B cell (primary cell): Measurements from ENCODE around the gene ZNF532. TPM values are rescaled to one million over a fixed set of nuclear protein-coding genes. Genes with fewer than 3 reads are reported as not detected.

Source experiments
- ATAC-seq: fragments of 200-7000 bp; cut with Tn5 transposase; one replicate; pipeline ENCODE4 v1.10.0; 2021; ENCODE audit warnings: low read depth, mild to moderate bottlenecking, moderate number of reproducible peaks, moderate library complexity
- CTCF ChIA-PET: fragments of 350-600 bp; sonication (Branson Sonifier 250); formaldehyde crosslinking; loops from one replicate; lab custom pipeline; 2021; ENCODE audit warnings: antibody characterized with exemption, inconsistent platforms; lab: Charles Lee
- POLR2A ChIA-PET: fragments of 350-600 bp; sonication (Branson Sonifier 250); formaldehyde crosslinking; loops from one replicate; lab custom pipeline; 2021; ENCODE audit warnings: antibody characterized with exemption; lab: Charles Lee
- DNase-seq: peaks from one replicate; pipeline ENCODE4 v3.0.0; 2013
- H2AFZ ChIP-seq: 2 replicates; pipeline ENCODE4 v1.6.1; 2012; ENCODE audit warnings: mild to moderate bottlenecking, low read depth, low read length; ENCODE audit not compliant: insufficient read depth, poor library complexity, severe bottlenecking
- H3K27ac ChIP-seq, 2 donors: 1 replicate in 1 of 2; 2 replicates in 1 of 2; pipeline ENCODE4 v1.5.1; 2012 to 2013; ENCODE audit warnings: low read length in 2 of 2, mild to moderate bottlenecking in 2 of 2, moderate library complexity in 1 of 2
- H3K27me3 ChIP-seq, 4 experiments: fragments of 200-600 bp in 1 of 4; sonication (generic) in 1 of 4; replicated peaks in 1 of 4; 1 replicate in 2 of 4; 2 replicates in 2 of 4; pipeline versions ENCODE4 v1.6.1 to v1.7.0; 2013 to 2016; ENCODE audit warnings: low read length in 3 of 4, mild to moderate bottlenecking in 2 of 4, mixed read lengths in 1 of 4, moderate library complexity in 1 of 4; ENCODE audit not compliant: insufficient read depth in 4 of 4, control insufficient read depth in 3 of 4; ENCODE audit errors: control extremely low read depth in 1 of 4
- H3K36me3 ChIP-seq, 2 experiments: replicated peaks in 1 of 2; 1 replicate in 1 of 2; 2 replicates in 1 of 2; pipeline versions ENCODE4 v1.6.1 to v1.7.1; 2013; ENCODE audit warnings: low read length in 1 of 2; ENCODE audit not compliant: insufficient read depth in 2 of 2, control insufficient read depth in 1 of 2; ENCODE audit errors: control extremely low read depth in 1 of 2, extremely low read depth in 1 of 2
- H3K4me1 ChIP-seq, 2 donors: fragments of 200-600 bp in 1 of 2; sonication (generic) in 1 of 2; 1 replicate in 1 of 2; 2 replicates in 1 of 2; pipeline versions ENCODE4 v1.5.1 to v1.6.1; 2013 to 2017; ENCODE audit warnings: low read length in 2 of 2; ENCODE audit not compliant: control insufficient read depth in 2 of 2, insufficient read depth in 2 of 2
- H3K4me2 ChIP-seq: replicated peaks from 2 replicates; pipeline ENCODE3; 2012; ENCODE audit warnings: mild to moderate bottlenecking, low read depth, low read length; ENCODE audit not compliant: poor library complexity, severe bottlenecking
- H3K4me3 ChIP-seq, 5 experiments: fragments of 200-600 bp in 1 of 5; sonication (generic) in 1 of 5; 1 replicate in 3 of 5; 2 replicates in 2 of 5; pipeline versions ENCODE4 v1.5.1 to v1.7.0; 2011 to 2016; ENCODE audit warnings: low read length in 4 of 5, mild to moderate bottlenecking in 4 of 5, low read depth in 2 of 5, control low read depth in 1 of 5, moderate library complexity in 1 of 5; ENCODE audit not compliant: insufficient read depth in 1 of 5; ENCODE audit errors: control extremely low read depth in 1 of 5, extremely low read depth in 1 of 5
- H3K79me2 ChIP-seq: fragments of 200-600 bp; sonication (generic); one replicate; pipeline ENCODE4 v1.6.0; 2016; ENCODE audit warnings: low read length; ENCODE audit not compliant: control insufficient read depth, insufficient read depth
- H3K9ac ChIP-seq: fragments of 200-600 bp; sonication (generic); 2 replicates; pipeline ENCODE4 v1.6.1; 2017; ENCODE audit warnings: mild to moderate bottlenecking, low read length, moderate library complexity
- H3K9me3 ChIP-seq, 3 donors: one replicate each; pipeline versions ENCODE4 v1.6.1 to v1.7.1; 2013; ENCODE audit warnings: low read length in 2 of 3; ENCODE audit not compliant: control insufficient read depth in 2 of 3, insufficient read depth in 1 of 3; ENCODE audit errors: control extremely low read depth in 1 of 3
- H4K20me1 ChIP-seq: 2 replicates; pipeline ENCODE4 v1.6.0; 2012; ENCODE audit warnings: mild to moderate bottlenecking, low read length; ENCODE audit not compliant: insufficient read depth, control insufficient read depth, poor library complexity, severe bottlenecking
- H3K27ac Mint-ChIP-seq: one replicate; pipeline ENCODE4 v1.8.0; 2021; ENCODE audit warnings: mixed read lengths
- H3K27me3 Mint-ChIP-seq: one replicate; pipeline ENCODE4 v1.8.0; 2021; ENCODE audit warnings: mixed read lengths
- H3K4me1 Mint-ChIP-seq: one replicate; pipeline ENCODE4 v1.8.0; 2021; ENCODE audit warnings: mixed read lengths
- H3K4me3 Mint-ChIP-seq: one replicate; pipeline ENCODE4 v1.8.0; 2021; ENCODE audit warnings: mixed read lengths
- H3K9me3 Mint-ChIP-seq: one replicate; pipeline ENCODE4 v1.8.0; 2022; ENCODE audit warnings: mixed read lengths; ENCODE audit not compliant: insufficient read depth
- CTCF ChIP-seq: fragments of 200-600 bp; IDR thresholded peaks from one replicate; pipeline ENCODE4 v1.8.0; 2022; ENCODE audit warnings: antibody characterized with exemption, mild to moderate bottlenecking
- EZH2 ChIP-seq: IDR thresholded peaks from 2 replicates; pipeline ENCODE4 v1.6.1; 2012; ENCODE audit warnings: borderline replicate concordance, low read depth, mild to moderate bottlenecking, moderate library complexity, low read length; ENCODE audit not compliant: insufficient read depth, poor library complexity, severe bottlenecking
- WGBS: methylation state at CpG from one replicate; pipeline ENCODE4 v1.1.5; 2013; ENCODE audit warnings: missing lambda C conversion rate; ENCODE audit not compliant: insufficient coverage; 5-methylcytosine and 5-hydroxymethylcytosine counted together
- intact Hi-C: fragments of 100-400 bp; cut with micrococcal nuclease; formaldehyde crosslinking; loops from one replicate; pipeline ENCODE4 v1.10.0; 2022
- polyA plus RNA-seq: library from polyadenylated mRNA; depleted of rRNA; stranded (reverse); fragments of >200 nt; gene quantifications from 2 replicates; pipeline ENCODE4 v1.2.3, GENCODE V29; 2012
- total RNA-seq, 2 donors: library from RNA; stranded (reverse); fragments of 120-200 nt in 1 of 2; gene quantifications; 1 replicate in 1 of 2; 2 replicates in 1 of 2; pipeline versions ENCODE4 v1.2.3 to v1.2.4, GENCODE V29; 2013 to 2022

ZNF532 gene
- total and polyA plus RNA-seq, 2 donors (not counting 1 experiment from before 2014, with no cell fraction given), result 58.2 to 104 TPM

DNA sequence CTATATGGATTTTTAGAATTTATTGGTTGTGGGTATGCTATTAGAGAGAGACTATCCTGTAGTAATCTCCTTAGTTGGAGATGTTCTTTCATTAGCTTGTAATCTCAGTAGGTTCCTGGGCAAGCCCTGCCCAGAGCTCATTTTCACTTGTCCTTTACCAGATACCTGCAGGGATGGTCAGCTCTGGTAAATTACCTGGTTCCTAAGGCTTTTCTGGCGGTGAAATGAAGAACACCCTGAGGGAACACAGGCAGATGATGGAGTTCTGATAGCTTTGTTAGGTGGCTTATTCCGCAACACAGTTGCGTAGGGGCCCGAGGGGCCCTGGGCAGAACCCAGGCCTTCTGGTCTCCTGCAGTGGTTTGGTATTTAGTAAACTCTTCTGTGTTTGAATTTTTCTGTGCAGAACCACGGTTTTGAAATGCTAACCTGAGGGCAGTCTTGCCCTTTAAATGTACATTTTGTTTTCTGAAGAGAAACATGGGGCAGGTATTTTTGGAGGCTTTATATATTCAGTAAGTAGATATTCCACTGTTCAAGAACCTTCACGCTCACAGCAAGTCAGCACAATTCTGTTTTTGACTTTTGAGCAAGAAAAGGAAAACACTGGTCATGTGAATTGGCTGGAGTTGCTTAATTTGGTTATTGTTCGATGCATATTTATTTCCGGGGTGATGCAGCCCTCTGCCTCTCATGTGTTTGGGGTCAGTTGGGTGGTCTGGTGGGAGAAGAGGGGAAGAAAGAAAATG is 22.4 kb downstream of the ZNF532 start:
- no peaks in the 10 kb centered on the region for H3K27me3 Mint-ChIP-seq
- peak overlapping the region; percentile 13 for H3K9ac ChIP-seq
- CTCF ChIA-PET, result interaction anchor here (1.0 to 1.1 kb wide), 2 partner anchors 170 to 256 kb away, joined by 3 read pairs; no protein-coding TSS in a partner anchor
- H3K27ac ChIP-seq, result peak overlapping the region; percentile 31 to 54
- H3K4me2 ChIP-seq, result peak overlapping the region; percentile 55
- POLR2A ChIA-PET, result no interaction called here
- peak overlapping the region; percentile 84 for H3K27ac Mint-ChIP-seq
- TF ChIP-seq EZH2 (no peak), CTCF (no peak)
- no peaks in the 10 kb centered on the region for H3K9me3 Mint-ChIP-seq
- intact Hi-C loops, result loop anchor here (1.0 to 2.0 kb wide), 2 partner anchors 9 to 14 kb away; no protein-coding TSS in a partner anchor
- H4K20me1 ChIP-seq, result no peaks in the 10 kb centered on the region
- H3K79me2 ChIP-seq, result no peaks in the 10 kb centered on the region
- peaks cover 18 to 23% of the 10 kb centered on the region in 2 donors for H3K4me1 ChIP-seq
- H3K4me3 ChIP-seq, result peak overlapping the region in 1 of 5 experiments; percentile 22
- no peak overlapping the region for H2AFZ ChIP-seq
- ATAC-seq (peak; percentile 39), DNase-seq (no peak)
- peak overlapping the region; percentile 68 for H3K4me3 Mint-ChIP-seq
- H3K4me1 Mint-ChIP-seq, result peaks cover 25% of the 10 kb centered on the region
- peaks cover 0 to 9% of the 10 kb centered on the region in 2 experiments for H3K36me3 ChIP-seq
- H3K9me3 ChIP-seq, result no peaks in the 10 kb centered on the region
- 47% methylated on average over 7 of the region's 8 CpGs for WGBS
- H3K27me3 ChIP-seq, result no peaks in the 10 kb centered on the region

DNA sequence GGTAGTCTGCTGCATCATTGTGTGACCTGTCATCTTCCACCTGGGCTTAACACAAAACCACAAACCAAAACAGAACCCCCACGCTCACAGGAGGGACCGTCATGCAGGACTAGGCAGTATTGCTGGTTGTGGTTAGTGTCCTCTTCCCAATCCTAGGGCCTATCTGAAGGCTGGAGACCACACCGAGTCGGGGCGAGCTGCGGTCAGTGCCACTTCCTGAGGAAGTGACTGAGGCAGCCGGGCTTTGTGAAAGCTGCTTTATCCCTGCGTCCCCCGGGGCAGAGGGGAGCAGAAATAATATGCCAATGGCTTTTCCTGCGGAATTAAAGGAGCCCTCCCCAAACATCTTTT is 22.9 kb downstream of the ZNF532 start:
- POLR2A ChIA-PET, result no interaction called here
- no peaks in the 10 kb centered on the region for H3K9me3 ChIP-seq
- peaks cover 30% of the 10 kb centered on the region for H3K4me1 Mint-ChIP-seq
- peaks cover 0 to 7% of the 10 kb centered on the region in 2 experiments for H3K36me3 ChIP-seq
- peak overlapping the region; percentile 84 for H3K27ac Mint-ChIP-seq
- peak overlapping the region; percentile 13 for H3K9ac ChIP-seq
- intact Hi-C loops, result loop anchor here (1.0 to 2.0 kb wide), 2 partner anchors 9 to 15 kb away; no protein-coding TSS in a partner anchor
- no peaks in the 10 kb centered on the region for H3K9me3 Mint-ChIP-seq
- H3K4me3 Mint-ChIP-seq, result peak overlapping the region; percentile 68
- H3K79me2 ChIP-seq, result peaks cover 5% of the 10 kb centered on the region
- no peaks in the 10 kb centered on the region for H4K20me1 ChIP-seq
- H3K4me3 ChIP-seq, result peak overlapping the region in 2 of 5 experiments; percentile 5 to 22
- H3K4me2 ChIP-seq, result peak overlapping the region; percentile 55
- CTCF ChIA-PET, result interaction anchor here (1.1 kb wide), 1 partner anchor 169 kb away, joined by 3 read pairs; no protein-coding TSS in a partner anchor
- DNase-seq (peak; percentile 63), ATAC-seq (peak; percentile 84)
- H3K27me3 Mint-ChIP-seq, result no peaks in the 10 kb centered on the region
- H2AFZ ChIP-seq, result no peak overlapping the region
- peaks cover 20 to 28% of the 10 kb centered on the region in 2 donors for H3K4me1 ChIP-seq
- H3K27me3 ChIP-seq, result no peaks in the 10 kb centered on the region
- TF ChIP-seq EZH2 (no peak), CTCF (no peak)
- 0% methylated on average over 7 of the region's 10 CpGs for WGBS
- H3K27ac ChIP-seq, result peak overlapping the region; percentile 31 to 54
